ENCODE measurements around the gene TINAG.

The TINAG gene

GRCh38 chr6:54427396-54427937 lies 119.2 kb downstream of the TINAG start:
- POLR2A ChIA-PET = no interaction called here
- TF ChIP-seq HDGF (IDR thresholded peaks at IDR 0.05; ENCODE audit: borderline replicate concordance) = no peak
- no peak for TF ChIP-seq FOXK2 (IDR thresholded peaks at IDR 0.05)
- TF ChIP-seq ELF4 (IDR thresholded peaks at IDR 0.05) = no peak
- TF ChIP-seq L3MBTL2 (conservative IDR thresholded peaks at IDR 0.05) = no peak
- no peak for TF ChIP-seq LEF1 (IDR thresholded peaks at IDR 0.05; ENCODE audit: borderline replicate concordance)
- no peak for TF ChIP-seq CTBP1 (IDR thresholded peaks at IDR 0.05; ENCODE audit: borderline replicate concordance)
- no peak for TF ChIP-seq TARDBP (IDR thresholded peaks at IDR 0.05)
- TF ChIP-seq SP1 (IDR thresholded peaks at IDR 0.05) = no peak
- CTCF ChIA-PET = no interaction called here
- DNase-seq (ENCODE audit: extremely low spot score) = no peak

GRCh38 chr6:54428431-54428830 lies 120.2 kb downstream of the TINAG start:
- CTCF ChIA-PET = no interaction called here
- POLR2A ChIA-PET = no interaction called here

GRCh38 chr6:54431466-54431865 lies 123.2 kb downstream of the TINAG start:
- TF ChIP-seq CTBP1 (IDR thresholded peaks at IDR 0.05; ENCODE audit: borderline replicate concordance) = no peak
- TF ChIP-seq L3MBTL2 (conservative IDR thresholded peaks at IDR 0.05) = no peak
- no peak for TF ChIP-seq ZNF384 (IDR thresholded peaks at IDR 0.05)
- TF ChIP-seq FOXA1 (IDR thresholded peaks at IDR 0.05) = no peak

More at GRCh38 chr6:54428431-54428830, 120.2 kb downstream of the TINAG start:
- no peak for TF ChIP-seq FOXK2 (IDR thresholded peaks at IDR 0.05)
- TF ChIP-seq HDGF (IDR thresholded peaks at IDR 0.05; ENCODE audit: borderline replicate concordance) = no peak
- TF ChIP-seq ARNT (IDR thresholded peaks at IDR 0.05) = no peak
- DNase-seq (ENCODE audit: extremely low spot score) = peak; percentile 8

More at GRCh38 chr6:54431466-54431865, 123.2 kb downstream of the TINAG start:
- ChIA-PET CTCF (no interaction called here), POLR2A (no interaction called here)
- no peak for DNase-seq (ENCODE audit: extremely low spot score)
